Hindlimb muscle (tissue), 1 donor: Measurements from ENCODE around the gene TIGD6. TPM values are rescaled to one million over a fixed set of nuclear protein-coding genes. Genes with fewer than 3 reads are reported as not detected.
"Not testable (repeated sequence)": the region's sequence is repeated elsewhere in the genome, so short reads cannot be mapped to it uniquely, and the experiment has no call there.

Source experiments
- DNase-seq: peaks from one replicate; pipeline ENCODE4 v3.0.0-alpha.2; 2013
- polyA plus RNA-seq: library from polyadenylated mRNA; unstranded; fragments of 120-200 nt; gene quantifications from one replicate; pipeline ENCODE4 v1.2.1, GENCODE V29; 2013; ENCODE audit not compliant: insufficient read length

Gene TIGD6
- polyA plus RNA-seq = 2.2 TPM

DNA sequence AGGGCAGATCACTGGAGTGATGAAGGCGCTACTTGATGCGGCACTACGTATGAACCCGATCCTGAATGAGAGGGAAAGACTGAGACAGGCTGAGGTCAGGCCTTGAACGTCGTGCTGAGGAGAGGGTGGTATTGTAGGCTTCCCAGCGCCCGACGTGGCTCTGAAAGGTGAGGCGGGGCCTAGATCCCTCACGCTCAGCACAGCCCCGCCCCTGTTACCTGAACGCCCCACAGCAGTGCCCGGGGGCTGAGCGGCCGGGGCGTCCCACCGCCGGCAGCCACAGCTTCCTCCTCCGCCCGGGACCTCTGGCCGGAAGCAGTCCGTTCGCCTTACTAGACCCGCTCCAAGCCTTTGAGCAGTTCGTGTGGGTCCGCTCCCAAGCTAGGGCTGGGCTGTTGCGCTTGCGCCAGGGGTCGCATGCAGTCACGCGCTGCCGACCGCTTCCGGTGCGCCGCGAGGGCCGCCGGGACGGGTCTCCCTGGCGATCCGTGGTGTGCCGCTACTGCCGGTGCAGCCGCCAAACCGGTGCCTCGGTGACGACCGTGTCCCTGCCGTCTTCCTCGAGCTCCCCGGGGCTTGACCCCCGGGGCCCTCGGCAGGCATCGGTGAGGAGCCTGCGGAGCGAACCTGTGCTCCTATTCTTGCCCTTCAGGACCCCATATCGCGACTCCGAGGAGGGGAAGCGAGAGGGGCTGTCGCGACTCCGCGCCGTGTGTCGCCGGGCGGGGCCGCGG lies at the start of gene TIGD6, which contains the start of gene HMGXB3:
Gene TIGD6, minus strand, starts transcription at position 399 of the 734 bp plus-strand sequence. CDS start 4,306 bp downstream, outside the sequence.
Gene HMGXB3, plus strand, starts transcription at position 484 of the 734 bp plus-strand sequence. CDS start 4,114 bp downstream, outside the sequence.
- peak; percentile 95 for DNase-seq

DNA sequence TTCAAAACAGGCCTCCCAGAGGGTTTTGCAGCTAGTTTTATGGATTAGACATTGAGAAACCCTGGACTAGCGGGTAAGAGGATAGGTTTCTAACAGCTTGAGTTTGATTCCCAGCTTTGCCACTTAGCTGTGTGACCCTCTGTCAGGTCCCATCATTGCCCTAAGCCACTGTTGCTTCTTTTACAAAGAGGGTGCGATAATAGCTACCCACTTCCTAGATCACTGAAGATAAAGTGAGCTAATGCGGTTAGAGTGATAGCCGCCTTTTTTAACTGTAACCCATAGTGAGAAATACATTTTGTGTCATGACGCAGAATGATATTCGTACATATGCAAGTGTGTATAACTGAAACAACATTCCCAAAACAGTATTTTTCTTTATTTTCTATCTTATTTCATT lies 45.6 kb upstream of the TIGD6 start:
- DNase-seq = no peak

DNA sequence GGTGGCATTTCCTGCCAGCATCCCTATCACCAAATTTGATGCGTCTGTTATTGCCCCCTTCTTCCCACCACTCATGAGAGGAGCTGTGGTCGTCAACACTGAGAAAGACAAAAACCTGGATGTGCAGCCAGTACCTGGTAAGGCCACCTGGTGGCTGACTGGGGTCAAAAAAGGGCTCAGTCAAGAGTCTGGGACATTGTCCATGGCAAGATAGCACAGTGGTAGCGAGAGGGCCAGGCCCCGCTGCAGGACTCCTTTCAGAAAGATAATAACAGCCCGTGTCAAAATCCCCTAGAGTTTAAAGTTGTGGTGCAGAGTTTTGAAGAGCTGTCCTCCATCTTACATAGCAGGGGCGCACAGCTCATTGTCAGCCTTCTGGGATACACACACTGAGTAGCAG lies 45.1 kb upstream of the TIGD6 start:
- no peak for DNase-seq

- DNase-seq = no peak
Measured at GRCh38 chr5:150044712-150045111, 44.3 kb upstream of the TIGD6 start.

DNA sequence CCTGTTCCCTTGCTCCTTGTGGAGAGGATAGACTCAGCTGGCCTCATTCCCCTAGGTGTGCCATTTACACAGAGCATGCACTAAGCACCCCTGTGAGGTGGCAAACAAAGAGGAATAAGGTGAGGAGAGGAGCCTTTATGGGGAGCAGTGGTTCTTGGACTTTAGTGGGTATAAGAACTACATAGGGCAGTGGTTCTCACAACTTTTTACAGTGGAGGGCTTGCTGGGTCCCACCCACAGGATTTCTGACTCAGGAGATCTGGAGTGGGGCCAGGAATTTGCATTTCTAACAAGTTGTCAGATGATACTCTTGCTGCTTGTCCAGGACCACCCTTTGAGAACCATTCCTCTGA lies 43.9 kb upstream of the TIGD6 start:
- no peak for DNase-seq

DNA sequence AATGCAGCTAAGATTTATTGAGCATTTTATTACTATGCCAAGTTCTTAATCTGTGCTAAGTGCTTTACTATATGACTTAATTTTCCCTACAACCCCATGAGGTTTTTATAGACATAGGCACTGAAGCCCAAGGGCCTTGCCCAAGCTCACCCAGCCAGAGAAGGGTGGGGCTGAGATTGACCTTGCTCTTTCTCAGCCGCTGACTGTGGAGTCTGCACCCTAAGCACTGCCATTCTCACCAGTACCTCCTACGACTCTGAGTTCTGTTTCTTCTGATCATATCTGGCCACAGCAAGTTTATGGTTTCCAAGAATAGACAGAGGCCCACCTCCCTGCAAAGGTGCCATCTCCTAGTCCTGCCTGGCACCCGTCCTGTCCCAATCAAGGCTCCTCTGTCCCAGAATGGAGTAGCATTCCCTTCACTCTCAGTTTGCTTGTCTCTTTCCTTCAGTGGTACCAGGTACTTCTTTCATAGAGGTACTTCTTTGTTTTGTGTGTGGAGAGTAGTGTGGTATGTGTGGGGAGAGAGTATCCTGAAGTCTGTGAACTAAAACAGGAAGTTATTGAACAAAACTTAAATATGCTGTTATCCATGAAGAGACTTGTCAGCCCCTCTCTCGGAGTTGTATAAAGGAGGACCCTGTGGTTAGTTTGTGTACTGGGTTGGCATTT lies 43.3 kb upstream of the TIGD6 start:
- no peak for DNase-seq

GRCh38 chr5:150042459-150042858 lies 42.0 kb upstream of the TIGD6 start:
- no peak for DNase-seq

DNA sequence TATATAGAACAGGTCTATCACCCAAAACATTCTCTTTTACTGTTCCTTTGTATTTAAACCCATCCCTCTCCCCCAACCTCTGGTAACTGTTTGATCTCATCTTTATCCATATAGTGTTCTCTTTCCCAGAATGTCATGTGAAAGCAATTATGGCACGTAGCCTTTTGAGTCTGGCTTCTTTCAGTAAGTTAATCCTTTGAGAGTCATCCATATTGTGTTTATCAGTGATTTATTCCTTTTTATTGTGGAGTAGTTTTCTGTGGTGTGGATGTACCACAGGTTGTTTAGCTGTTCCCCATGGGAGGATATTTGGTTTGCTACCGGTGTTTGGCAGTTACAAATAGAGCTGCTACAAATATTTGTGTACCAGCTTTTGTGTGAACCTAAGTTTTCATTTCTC lies 38.1 kb upstream of the TIGD6 start:
- no peak for DNase-seq

GRCh38 chr5:150036513-150036912 lies 36.1 kb upstream of the TIGD6 start:
- no peak for DNase-seq

- no peak for DNase-seq
Measured at GRCh38 chr5:150035139-150035895, 34.9 kb upstream of the TIGD6 start.

GRCh38 chr5:150034662-150035061 lies 34.2 kb upstream of the TIGD6 start:
- peak; percentile 30 for DNase-seq

- no peak for DNase-seq
Measured at GRCh38 chr5:150033334-150033733, 32.9 kb upstream of the TIGD6 start.

GRCh38 chr5:150028047-150028446 lies 27.6 kb upstream of the TIGD6 start:
- not testable (repeated sequence) for DNase-seq

DNA sequence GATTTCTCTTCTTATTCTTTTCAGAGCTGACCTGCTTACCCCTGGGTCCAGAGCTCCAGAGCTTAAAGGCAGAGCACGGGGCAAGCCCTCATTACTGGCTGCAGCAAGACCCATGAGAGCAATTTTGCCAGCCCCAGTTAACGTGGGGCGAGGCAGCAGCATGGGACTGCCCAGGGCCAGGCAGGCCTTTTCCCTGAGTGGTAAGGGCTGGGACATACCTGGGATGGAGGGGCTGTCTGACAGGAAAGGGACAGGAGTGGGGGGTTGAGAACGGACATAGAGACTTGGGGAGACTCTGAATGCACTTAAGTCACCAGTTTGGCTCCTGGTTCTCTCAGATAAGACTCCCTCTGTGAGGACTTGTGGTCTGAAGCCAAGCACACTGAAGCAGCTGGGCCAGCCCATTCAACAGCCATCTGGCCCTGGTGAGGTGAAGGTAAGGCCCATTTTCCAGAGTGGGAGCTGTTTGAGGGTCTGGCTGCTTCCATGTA lies 26.3 kb upstream of the TIGD6 start:
- DNase-seq = no peak

GRCh38 chr5:150024346-150024984 lies 24.0 kb upstream of the TIGD6 start:
- no peak for DNase-seq

GRCh38 chr5:150023136-150023535 lies 22.7 kb upstream of the TIGD6 start:
- no peak for DNase-seq

- no peak for DNase-seq
Measured at GRCh38 chr5:150022681-150023080, 22.2 kb upstream of the TIGD6 start.

DNA sequence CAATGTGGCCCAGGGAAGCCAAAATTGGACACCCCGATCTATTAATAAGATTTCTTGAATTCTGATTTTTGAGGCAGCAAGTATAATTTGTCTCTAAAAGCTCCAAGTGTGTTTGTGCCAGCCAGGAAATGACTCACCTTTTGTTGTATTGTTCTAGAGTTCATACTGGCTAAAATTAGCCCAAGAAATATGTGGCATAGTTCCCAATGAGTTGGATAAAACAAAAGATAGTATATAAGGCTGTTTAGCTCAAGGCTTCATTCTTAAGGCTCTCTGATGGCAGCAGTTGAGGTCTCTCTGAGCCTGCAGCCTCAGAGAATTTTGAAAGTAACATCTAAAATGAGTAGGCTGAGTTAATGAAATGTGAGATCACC lies 21.7 kb upstream of the TIGD6 start:
- no peak for DNase-seq

GRCh38 chr5:150021491-150022157 lies 21.2 kb upstream of the TIGD6 start:
- DNase-seq = no peak

- no peak for DNase-seq
Measured at GRCh38 chr5:150020249-150020648, 19.8 kb upstream of the TIGD6 start.

- DNase-seq = no peak
Measured at GRCh38 chr5:150017226-150018005, 17.0 kb upstream of the TIGD6 start.
